ENCODE results near the gene JAZF1. TPM values are rescaled to one million over a fixed set of nuclear protein-coding genes. Genes with fewer than 3 reads are reported as not detected.

JAZF1 gene
- total and polyA plus RNA-seq, 9 donors: 10.4 to 36.0 (median 19.9) TPM

GRCh38 chr7:28096713-28097112 lies 83.9 kb downstream of the JAZF1 start:
- peak; percentile 42 to 73 (median 49) for DNase-seq
- TF ChIP-seq POLR2A (IDR thresholded peaks at IDR 0.05) (no peak), CTCF (IDR thresholded peaks at IDR 0.05) (peak in 2 of 3 donors; percentile 84 to 86), EP300 (IDR thresholded peaks at IDR 0.05) (no peak)
- no peaks in the 10 kb centered on the region for H3K9me3 ChIP-seq
- H3K4me1 ChIP-seq (ENCODE audit: insufficient read depth): no peaks in the 10 kb centered on the region
- intact Hi-C loops (cut with DNase I): loop anchor here in 1 of 4 donors (5.0 kb wide), 1 partner anchor 884 kb away; no protein-coding TSS in a partner anchor
- no peak overlapping the region for H3K4me3 ChIP-seq
- 0 to 1% (median 1%) methylated on average over 3 of the region's 3 CpGs for WGBS, 3 donors
- H3K36me3 ChIP-seq: no peaks in the 10 kb centered on the region
- H3K27ac ChIP-seq: no peak overlapping the region
- no peaks in the 10 kb centered on the region for H3K27me3 ChIP-seq

- no peaks in the 10 kb centered on the region for H3K36me3 ChIP-seq
- H3K4me3 ChIP-seq: no peak overlapping the region
- no peak overlapping the region for H3K27ac ChIP-seq
- H3K9me3 ChIP-seq: no peaks in the 10 kb centered on the region
- intact Hi-C loops (cut with DNase I): loop anchor here in 1 of 4 donors (5.0 kb wide), 1 partner anchor 883 kb away; no protein-coding TSS in a partner anchor
- H3K4me1 ChIP-seq (ENCODE audit: insufficient read depth): no peaks in the 10 kb centered on the region
- H3K27me3 ChIP-seq: no peaks in the 10 kb centered on the region
- no peak for DNase-seq
- 93 to 96% (median 95%) methylated on average over 4 of the region's 4 CpGs for WGBS, 3 donors
- TF ChIP-seq POLR2A (IDR thresholded peaks at IDR 0.05) (no peak), EP300 (IDR thresholded peaks at IDR 0.05) (no peak), CTCF (IDR thresholded peaks at IDR 0.05) (no peak)
These were observed 85.4 kb downstream of the JAZF1 start for GRCh38 chr7:28095231-28095630.

GRCh38 chr7:28093623-28094232 lies 86.9 kb downstream of the JAZF1 start:
- DNase-seq: peak; percentile 51 to 83 (median 72)
- TF ChIP-seq CTCF (IDR thresholded peaks at IDR 0.05) (no peak), EP300 (IDR thresholded peaks at IDR 0.05) (no peak), POLR2A (IDR thresholded peaks at IDR 0.05) (no peak)
- no peak overlapping the region for H3K27ac ChIP-seq

GRCh38 chr7:28091190-28091589 lies 89.4 kb downstream of the JAZF1 start:
- no peak overlapping the region for H3K27ac ChIP-seq
- TF ChIP-seq CTCF (IDR thresholded peaks at IDR 0.05) (no peak), EP300 (IDR thresholded peaks at IDR 0.05) (no peak), POLR2A (IDR thresholded peaks at IDR 0.05) (no peak)
- no peaks in the 10 kb centered on the region for H3K27me3 ChIP-seq
- intact Hi-C loops (cut with DNase I): loop anchor here in 1 of 4 donors (5.0 kb wide), 1 partner anchor 889 kb away; the partner anchor contains the start of gene HOXA13
- no peak overlapping the region for H3K4me3 ChIP-seq
- no peak for DNase-seq
- H3K9me3 ChIP-seq: no peaks in the 10 kb centered on the region
- H3K36me3 ChIP-seq: no peaks in the 10 kb centered on the region
- WGBS, 3 donors: 26 to 35% (median 31%) methylated on average over 1 of the region's 1 CpG
- H3K4me1 ChIP-seq (ENCODE audit: insufficient read depth): no peaks in the 10 kb centered on the region

More at GRCh38 chr7:28093623-28094232, 86.9 kb downstream of the JAZF1 start:
- Histone ChIP-seq H3K4me1 (ENCODE audit: insufficient read depth) (no peaks in the 10 kb centered on the region), H3K9me3 (no peaks in the 10 kb centered on the region), H3K27me3 (no peaks in the 10 kb centered on the region), H3K4me3 (no peak overlapping the region), H3K36me3 (no peaks in the 10 kb centered on the region)
- intact Hi-C loops (cut with DNase I): loop anchor here in 1 of 4 donors (5.0 kb wide), 1 partner anchor 891 kb away; the partner anchor contains the start of gene HOXA13
- whole genome bisulfite sequencing, 3 donors: 61 to 72% (median 67%) methylated on average over 9 of the region's 9 CpGs
